ENCODE data around the gene METTL2B.

DNA sequence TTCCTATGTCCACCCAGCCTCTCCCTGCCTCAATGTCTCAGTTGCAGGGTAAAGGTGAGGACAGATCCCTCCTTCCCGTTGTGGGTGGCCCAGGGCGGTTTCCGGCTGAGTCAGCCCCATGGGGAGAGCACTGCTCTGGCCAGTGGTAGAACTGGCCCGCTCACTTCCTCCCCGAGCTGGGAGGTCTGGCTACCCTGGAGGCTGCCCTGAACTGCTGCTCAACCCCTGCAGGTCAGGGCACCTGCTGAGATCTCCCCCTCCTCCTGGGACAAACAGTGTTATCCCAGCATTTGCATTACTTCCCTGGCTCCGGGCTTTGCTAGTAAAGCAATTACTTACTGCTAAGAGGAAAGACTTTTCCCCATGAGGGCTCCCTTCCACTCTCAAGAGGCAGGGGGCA lies 45.3 kb upstream of the METTL2B start:
- no peak for TF ChIP-seq EZH2phosphoT487 (IDR thresholded peaks at IDR 0.05; ENCODE audit: borderline replicate concordance)
- TF ChIP-seq, protein P1, sequence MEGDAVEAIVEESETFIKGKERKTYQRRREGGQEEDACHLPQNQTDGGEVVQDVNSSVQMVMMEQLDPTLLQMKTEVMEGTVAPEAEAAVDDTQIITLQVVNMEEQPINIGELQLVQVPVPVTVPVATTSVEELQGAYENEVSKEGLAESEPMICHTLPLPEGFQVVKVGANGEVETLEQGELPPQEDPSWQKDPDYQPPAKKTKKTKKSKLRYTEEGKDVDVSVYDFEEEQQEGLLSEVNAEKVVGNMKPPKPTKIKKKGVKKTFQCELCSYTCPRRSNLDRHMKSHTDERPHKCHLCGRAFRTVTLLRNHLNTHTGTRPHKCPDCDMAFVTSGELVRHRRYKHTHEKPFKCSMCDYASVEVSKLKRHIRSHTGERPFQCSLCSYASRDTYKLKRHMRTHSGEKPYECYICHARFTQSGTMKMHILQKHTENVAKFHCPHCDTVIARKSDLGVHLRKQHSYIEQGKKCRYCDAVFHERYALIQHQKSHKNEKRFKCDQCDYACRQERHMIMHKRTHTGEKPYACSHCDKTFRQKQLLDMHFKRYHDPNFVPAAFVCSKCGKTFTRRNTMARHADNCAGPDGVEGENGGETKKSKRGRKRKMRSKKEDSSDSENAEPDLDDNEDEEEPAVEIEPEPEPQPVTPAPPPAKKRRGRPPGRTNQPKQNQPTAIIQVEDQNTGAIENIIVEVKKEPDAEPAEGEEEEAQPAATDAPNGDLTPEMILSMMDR (conservative IDR thresholded peaks at IDR 0.05; ENCODE audit: low read length) = no peak
